Measurements from ENCODE around the gene PCDH9.
"Not testable (repeated sequence)": the region's sequence is repeated elsewhere in the genome, so short reads cannot be mapped to it uniquely, and the experiment has no call there.

PCDH9 gene

GRCh38 chr13:66312312-66313087 lies 917.6 kb downstream of the PCDH9 start:
- no peak for DNase-seq (ENCODE audit: extremely low spot score, insufficient read length, low read depth)
- FAIRE-seq: no peak

DNA sequence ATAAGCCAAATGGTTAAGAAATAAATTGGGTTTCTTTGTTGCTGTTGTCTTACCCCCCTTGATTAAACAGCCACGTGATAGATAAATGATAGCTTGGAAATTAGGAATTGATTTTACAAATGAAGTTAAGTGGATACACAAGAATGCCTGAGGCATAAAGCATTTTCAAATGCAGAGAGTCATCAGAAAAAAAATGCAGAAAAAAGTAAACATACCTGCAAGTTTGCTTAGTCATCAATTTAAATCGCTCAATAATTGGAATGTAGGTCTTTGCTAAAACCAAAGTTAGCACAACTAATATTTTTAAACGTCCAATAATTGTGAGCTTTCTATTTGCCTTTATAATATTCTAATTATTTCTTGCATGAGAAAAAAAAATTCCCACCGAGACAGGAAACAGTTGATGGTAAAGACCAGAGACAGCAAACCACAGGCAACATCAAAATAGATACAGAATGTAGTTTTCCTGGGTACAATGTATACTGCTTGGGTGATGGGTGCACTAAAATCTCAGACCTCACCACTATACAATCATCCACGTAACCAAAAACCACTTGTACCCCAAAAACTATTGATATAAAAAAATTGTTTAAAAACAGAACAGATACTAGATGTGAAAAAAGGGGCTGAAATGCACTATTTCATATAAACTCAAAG lies 924.0 kb downstream of the PCDH9 start:
- DNase-seq (ENCODE audit: extremely low spot score, insufficient read length, low read depth): no peak
- FAIRE-seq: no peak

- DNase-seq (ENCODE audit: extremely low spot score, insufficient read length, low read depth): no peak
Measured at GRCh38 chr13:66301482-66301881, 928.7 kb downstream of the PCDH9 start.

GRCh38 chr13:66301006-66301405 lies 929.1 kb downstream of the PCDH9 start:
- DNase-seq (ENCODE audit: extremely low spot score, insufficient read length, low read depth): no peak

More at GRCh38 chr13:66301482-66301881, 928.7 kb downstream of the PCDH9 start:
- FAIRE-seq: no peak

DNA sequence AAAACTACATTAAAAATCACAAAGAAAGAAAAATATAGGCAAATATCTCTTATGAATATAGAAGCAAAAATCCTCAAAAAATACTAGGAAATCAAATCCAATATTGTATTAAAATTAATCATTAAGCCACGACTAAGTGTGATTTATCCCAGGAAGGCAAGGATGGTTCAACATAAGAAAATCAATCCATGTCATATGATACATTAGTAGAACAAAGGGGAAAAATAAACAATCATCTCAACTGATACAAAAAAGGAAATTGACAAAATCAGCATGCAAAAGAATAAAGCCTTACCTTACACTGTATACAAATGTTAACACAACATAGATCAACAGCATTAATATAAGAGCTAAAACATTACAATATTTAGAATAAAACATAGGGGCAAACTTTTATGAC lies 933.3 kb downstream of the PCDH9 start:
- FAIRE-seq: no peak
- DNase-seq (ENCODE audit: extremely low spot score, insufficient read length, low read depth): no peak

More at GRCh38 chr13:66301006-66301405, 929.1 kb downstream of the PCDH9 start:
- no peak for FAIRE-seq

- no peak for FAIRE-seq
- no peak for DNase-seq (ENCODE audit: extremely low spot score, insufficient read length, low read depth)
Measured at GRCh38 chr13:66296328-66296727, 933.8 kb downstream of the PCDH9 start.

GRCh38 chr13:66286806-66287205 lies 943.3 kb downstream of the PCDH9 start:
- FAIRE-seq; DNase-seq (ENCODE audit: extremely low spot score, insufficient read length, low read depth): not testable (repeated sequence)

DNA sequence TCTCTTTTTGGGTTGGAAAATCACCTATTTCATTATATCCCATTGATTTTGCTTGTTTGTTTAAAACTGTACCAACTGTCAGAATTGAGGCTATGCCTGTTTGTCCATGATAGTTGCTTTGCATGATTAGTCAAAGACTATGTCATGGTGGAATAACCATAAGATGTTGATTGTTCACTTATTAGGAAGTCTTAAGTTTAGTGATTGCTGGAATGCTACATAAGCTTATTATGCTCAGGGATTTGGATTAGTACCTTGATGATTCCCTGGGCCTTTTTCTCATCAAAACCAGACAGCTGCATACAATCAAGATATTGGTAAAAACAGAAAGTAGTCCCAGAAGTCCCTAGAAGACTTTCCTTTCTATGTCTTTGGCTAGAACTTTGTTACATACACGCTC lies 954.7 kb downstream of the PCDH9 start:
- no peak for FAIRE-seq
- no peak for DNase-seq (ENCODE audit: extremely low spot score, insufficient read length, low read depth)

DNA sequence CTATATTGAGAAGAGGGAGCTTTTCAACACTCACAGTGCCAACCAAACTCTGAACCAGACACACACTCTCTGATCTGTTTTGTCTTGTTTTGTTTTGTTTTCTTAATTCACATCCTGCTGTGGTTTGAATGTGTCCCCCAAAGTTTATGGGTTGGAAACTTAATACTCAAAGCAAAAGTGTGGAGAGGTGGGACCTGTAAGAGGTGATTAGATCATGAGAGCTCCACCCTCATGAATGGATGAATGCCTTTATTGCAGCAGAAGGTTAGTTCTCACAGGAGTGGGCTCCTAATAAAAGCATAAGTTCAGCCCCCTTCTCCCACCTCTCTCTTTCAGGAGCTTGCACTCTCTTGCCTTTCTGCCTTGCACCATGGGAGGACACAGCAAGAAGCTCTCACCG lies 957.1 kb downstream of the PCDH9 start:
- no peak for DNase-seq (ENCODE audit: extremely low spot score, insufficient read length, low read depth)
- no peak for FAIRE-seq

- DNase-seq (ENCODE audit: extremely low spot score, insufficient read length, low read depth) (no peak), FAIRE-seq (no peak)
Measured at GRCh38 chr13:66266761-66267160, 963.4 kb downstream of the PCDH9 start.

GRCh38 chr13:66266348-66266747 lies 963.8 kb downstream of the PCDH9 start:
- DNase-seq (ENCODE audit: extremely low spot score, insufficient read length, low read depth): no peak
- no peak for FAIRE-seq

DNA sequence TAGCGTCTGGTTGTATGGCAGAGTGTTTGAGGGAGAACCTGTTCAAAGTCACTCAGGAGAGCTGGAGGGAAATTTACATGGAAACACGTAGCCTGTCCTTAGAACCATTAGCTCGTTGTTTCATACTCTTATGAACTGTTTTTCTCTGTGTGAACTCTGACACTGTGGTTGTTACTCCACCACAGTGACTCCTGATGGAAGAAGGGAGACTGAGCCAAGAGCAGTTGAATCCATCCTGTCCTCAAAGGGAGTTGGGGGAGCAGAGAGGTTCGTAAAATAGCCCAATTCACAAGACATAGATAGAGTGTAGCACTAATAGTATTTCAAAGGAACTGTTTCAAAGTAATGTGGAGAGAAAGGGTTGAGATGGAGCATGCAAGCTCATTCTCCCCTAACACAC lies 964.8 kb downstream of the PCDH9 start:
- FAIRE-seq: no peak
- no peak for DNase-seq (ENCODE audit: extremely low spot score, insufficient read length, low read depth)

GRCh38 chr13:66264971-66265370 lies 965.2 kb downstream of the PCDH9 start:
- FAIRE-seq: no peak

DNA sequence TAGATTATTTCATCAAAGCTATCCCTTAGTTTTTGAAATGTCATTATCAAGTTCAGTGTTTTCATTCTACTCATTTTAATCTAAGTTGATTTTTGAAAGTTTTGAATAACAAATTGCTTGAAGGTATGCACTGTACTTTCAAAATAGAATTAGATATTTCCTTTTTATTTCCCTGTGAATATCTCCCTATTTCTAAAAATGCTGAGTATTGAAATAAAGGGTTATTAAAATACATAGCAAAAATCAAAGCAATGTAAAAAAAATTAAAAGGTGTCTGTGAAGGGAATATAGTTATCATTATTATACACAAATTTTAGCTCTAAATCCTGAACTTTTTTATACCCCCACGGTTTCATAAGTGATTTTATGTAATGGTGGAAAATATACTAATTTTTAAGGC lies 967.8 kb downstream of the PCDH9 start:
- no peak for DNase-seq (ENCODE audit: extremely low spot score, insufficient read length, low read depth)
- no peak for FAIRE-seq

More at GRCh38 chr13:66264971-66265370, 965.2 kb downstream of the PCDH9 start:
- no peak for DNase-seq (ENCODE audit: extremely low spot score, insufficient read length, low read depth)

DNA sequence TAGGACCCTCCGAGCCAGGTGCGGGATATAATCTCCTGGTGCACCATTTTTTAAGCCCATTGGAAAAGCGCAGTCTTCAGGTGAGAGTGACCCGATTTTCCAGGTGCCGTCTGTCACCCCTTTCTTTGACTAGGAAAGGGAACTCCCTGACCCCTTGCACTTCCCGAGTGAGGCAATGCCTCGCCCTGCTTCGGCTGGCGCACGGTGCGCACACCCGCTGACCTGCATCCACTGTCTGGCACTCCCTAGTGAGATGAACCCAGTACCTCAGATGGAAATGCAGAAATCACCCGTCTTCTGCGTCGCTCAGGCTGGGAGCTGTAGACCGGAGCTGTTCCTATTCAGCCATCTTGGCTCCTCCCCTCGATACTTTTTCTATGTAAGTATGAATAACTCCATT lies 970.7 kb downstream of the PCDH9 start:
- FAIRE-seq; DNase-seq (ENCODE audit: extremely low spot score, insufficient read length, low read depth): not testable (repeated sequence)

All from GM18507 (cell line).